ENCODE measurements around the gene TMEM37.

TMEM37 gene

DNA sequence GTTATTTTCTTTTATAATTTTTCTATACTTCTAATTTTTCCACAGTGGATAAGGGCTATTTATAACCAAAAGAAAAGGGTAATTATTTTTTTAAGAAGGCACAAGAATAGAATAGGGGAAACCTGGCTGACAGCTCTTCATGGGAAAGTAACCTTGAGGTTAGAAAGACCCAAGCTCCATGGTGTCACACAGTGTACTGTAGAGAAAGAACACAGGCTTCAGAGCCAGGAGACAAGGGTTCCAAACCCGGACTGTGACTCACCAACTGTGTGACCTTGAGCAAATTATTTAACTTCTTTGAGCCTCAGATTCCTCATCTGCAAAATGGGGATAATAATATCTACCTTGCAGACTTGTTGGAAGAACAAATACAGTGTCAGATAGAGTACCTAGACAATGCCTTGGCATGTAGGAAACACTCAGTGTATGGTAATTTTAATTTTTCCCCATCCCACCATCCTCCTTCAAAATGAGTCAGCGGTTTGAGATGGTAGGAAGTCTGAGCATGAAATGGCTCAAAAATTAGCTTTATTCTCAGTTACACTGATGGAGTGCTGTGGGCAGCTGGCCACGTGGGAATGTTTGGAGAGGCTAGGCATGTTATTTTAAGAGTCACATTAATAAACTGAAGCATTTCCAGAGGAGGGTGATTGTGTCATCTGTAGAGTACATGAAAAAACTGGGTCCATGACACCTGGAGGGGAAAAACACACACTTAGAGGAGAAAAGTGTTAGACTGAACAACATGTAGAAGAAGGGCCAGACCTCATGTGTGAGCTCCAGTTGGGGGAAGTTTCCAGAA lies 36.7 kb downstream of the TMEM37 start:
- ChIA-PET CTCF (interaction anchor here (5.8 kb wide), 1 partner anchor 7 kb away, joined by 31 read pairs; no protein-coding TSS in a partner anchor), POLR2A (no interaction called here)
- no peak overlapping the region for H3K4me3 ChIP-seq (ENCODE audit: low read depth, low read length)
- no peak for DNase-seq (ENCODE audit: low read depth, low spot score)
- TF ChIP-seq, protein P1, sequence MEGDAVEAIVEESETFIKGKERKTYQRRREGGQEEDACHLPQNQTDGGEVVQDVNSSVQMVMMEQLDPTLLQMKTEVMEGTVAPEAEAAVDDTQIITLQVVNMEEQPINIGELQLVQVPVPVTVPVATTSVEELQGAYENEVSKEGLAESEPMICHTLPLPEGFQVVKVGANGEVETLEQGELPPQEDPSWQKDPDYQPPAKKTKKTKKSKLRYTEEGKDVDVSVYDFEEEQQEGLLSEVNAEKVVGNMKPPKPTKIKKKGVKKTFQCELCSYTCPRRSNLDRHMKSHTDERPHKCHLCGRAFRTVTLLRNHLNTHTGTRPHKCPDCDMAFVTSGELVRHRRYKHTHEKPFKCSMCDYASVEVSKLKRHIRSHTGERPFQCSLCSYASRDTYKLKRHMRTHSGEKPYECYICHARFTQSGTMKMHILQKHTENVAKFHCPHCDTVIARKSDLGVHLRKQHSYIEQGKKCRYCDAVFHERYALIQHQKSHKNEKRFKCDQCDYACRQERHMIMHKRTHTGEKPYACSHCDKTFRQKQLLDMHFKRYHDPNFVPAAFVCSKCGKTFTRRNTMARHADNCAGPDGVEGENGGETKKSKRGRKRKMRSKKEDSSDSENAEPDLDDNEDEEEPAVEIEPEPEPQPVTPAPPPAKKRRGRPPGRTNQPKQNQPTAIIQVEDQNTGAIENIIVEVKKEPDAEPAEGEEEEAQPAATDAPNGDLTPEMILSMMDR (IDR thresholded peaks at IDR 0.05; ENCODE audit: insufficient read depth, low read length, missing control alignments) = no peak

DNA sequence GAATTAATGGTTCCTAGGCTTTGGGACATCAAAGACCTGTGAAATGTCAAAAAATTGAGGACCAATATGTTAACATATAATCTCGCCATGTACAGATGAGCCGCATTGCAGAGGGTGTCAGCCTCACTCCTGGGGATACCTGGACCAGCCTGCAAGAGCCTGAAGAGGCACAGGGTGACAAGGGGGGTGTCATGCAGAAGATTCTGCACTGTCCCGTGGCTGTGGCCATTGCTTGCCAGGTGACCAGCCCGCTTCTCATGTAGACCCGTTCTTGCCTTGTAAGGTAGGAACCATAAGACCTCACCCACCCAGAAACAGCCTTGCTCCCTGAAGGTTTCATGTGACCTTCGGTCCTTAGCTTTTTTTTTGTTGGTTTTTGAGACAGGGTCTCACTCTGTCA lies 37.5 kb downstream of the TMEM37 start:
- no peak for DNase-seq (ENCODE audit: low read depth, low spot score)
- TF ChIP-seq, protein P1 (IDR thresholded peaks at IDR 0.05; ENCODE audit: insufficient read depth, low read length, missing control alignments) = no peak
- no peak overlapping the region for H3K4me3 ChIP-seq (ENCODE audit: low read depth, low read length)
- CTCF ChIA-PET = interaction anchor here (5.8 kb wide), 1 partner anchor 7 kb away, joined by 31 read pairs; no protein-coding TSS in a partner anchor
- POLR2A ChIA-PET = no interaction called here

GRCh38 chr2:119469661-119470297 lies 38.1 kb downstream of the TMEM37 start:
- ChIA-PET CTCF (interaction anchor here (1.3 kb wide), 1 partner anchor 12 kb away, joined by 5 read pairs; no protein-coding TSS in a partner anchor), POLR2A (no interaction called here)
- TF ChIP-seq, protein P1 (IDR thresholded peaks at IDR 0.05; ENCODE audit: insufficient read depth, low read length, missing control alignments) = no peak
- no peak overlapping the region for H3K4me3 ChIP-seq (ENCODE audit: low read depth, low read length)
- no peak for DNase-seq (ENCODE audit: low read depth, low spot score)

- no peak overlapping the region for H3K4me3 ChIP-seq (ENCODE audit: low read depth, low read length)
- TF ChIP-seq, protein P1 (IDR thresholded peaks at IDR 0.05; ENCODE audit: insufficient read depth, low read length, missing control alignments) = no peak
- ChIA-PET POLR2A (no interaction called here), CTCF (no interaction called here)
- no peak for DNase-seq (ENCODE audit: low read depth, low spot score)
Measured at GRCh38 chr2:119472749-119473148, 41.1 kb downstream of the TMEM37 start.

DNA sequence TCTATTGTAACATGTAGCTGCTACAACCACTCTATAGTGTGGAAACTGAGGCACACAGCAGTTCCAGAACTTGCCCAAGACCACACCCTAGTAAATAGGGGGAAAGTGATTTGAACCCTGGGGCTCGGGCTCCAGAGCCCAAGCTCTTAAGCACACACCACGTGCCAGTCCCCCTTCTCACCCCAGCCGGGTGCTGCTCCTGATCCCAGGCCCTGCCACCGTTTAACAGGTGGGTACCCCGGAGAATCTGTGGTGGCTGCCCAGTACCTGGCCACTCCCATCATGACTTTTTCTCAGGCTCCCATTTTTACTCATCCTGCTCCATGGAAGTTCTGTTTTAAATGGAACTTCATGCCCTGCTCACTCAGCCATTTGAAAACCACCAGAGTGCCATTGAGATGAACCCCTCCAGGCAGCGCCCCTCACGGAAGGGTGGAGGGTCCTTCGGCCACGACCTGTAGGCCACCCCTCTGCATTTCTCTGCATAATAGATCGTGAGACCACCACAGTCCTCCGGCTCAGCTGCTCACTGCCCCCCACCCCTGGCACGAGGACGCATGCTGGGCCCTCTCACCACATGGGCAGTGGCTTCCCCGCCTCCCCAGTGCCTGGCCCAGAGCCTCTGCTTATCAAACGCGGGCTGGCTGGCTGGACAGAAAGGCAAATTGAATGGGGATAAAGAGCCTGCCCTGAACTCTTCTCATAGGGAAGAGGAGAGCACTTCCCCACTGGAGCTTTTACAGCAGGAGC lies 42.1 kb downstream of the TMEM37 start:
- TF ChIP-seq, protein P1 (IDR thresholded peaks at IDR 0.05; ENCODE audit: insufficient read depth, low read length, missing control alignments) = no peak
- CTCF ChIA-PET = interaction anchor here (2.9 to 8.5 kb wide), 4 partner anchors 8 to 254 kb away, joined by 15 to 161 read pairs (median 34); no protein-coding TSS in a partner anchor
- H3K4me3 ChIP-seq (ENCODE audit: low read depth, low read length) = no peak overlapping the region
- POLR2A ChIA-PET = no interaction called here
- DNase-seq (ENCODE audit: low read depth, low spot score) = no peak

All from AG04449 (cell line).